HG03342 (cell line): ENCODE results near the gene RMND5A.

Experiments used
- ATAC-seq: cut with Tn5 transposase; IDR thresholded peaks from one replicate; pipeline ENCODE4 v1.9.1; 2021; ENCODE audit warnings: mild to moderate bottlenecking, moderate library complexity; ENCODE audit not compliant: unreplicated experiment

RMND5A gene

GRCh38 chr2:86825036-86825692 lies 105.1 kb downstream of the RMND5A start:
- ATAC-seq, result no peak

GRCh38 chr2:86825693-86826381 lies 105.7 kb downstream of the RMND5A start:
- no peak for ATAC-seq

DNA sequence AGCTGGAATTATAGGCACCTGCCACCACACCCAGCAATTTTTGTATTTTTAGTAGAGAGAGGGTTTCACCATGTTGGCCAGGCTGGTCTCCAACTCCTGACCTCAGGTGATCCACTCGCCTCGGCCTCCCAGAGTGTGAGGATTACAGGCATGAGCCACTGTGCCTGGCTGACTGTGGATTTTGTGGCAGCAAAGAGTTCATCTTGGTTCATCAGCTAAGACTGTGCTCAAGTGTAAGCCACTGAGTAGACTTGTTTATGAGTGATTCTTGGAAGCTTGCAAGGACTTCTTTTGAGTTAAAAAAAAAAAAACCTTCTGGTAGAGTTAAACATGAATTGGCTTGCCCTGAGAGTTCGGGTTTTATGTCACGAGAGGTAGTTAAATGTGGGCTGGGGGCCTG lies 106.9 kb downstream of the RMND5A start:
- no peak for ATAC-seq
